Fibroblast of lung (primary cell): ENCODE results near the gene C15orf39.

ENCODE experiments used
- EZH2 ChIP-seq: IDR thresholded peaks from 2 replicates; pipeline ENCODE4 v1.5.1; 2012; ENCODE audit warnings: low read length, control low read depth, mild to moderate bottlenecking; ENCODE audit errors: missing control alignments
- TF ChIP-seq, protein P1 (sequence below), 2 donors: IDR thresholded peaks in 1 of 2; conservative IDR thresholded peaks in 1 of 2; 1 replicate in 1 of 2; 2 replicates in 1 of 2; pipeline ENCODE4 v1.5.1; 2011 to 2012; ENCODE audit warnings: low read length in 2 of 2, control low read depth in 1 of 2, inconsistent platforms in 1 of 2, low read depth in 1 of 2, mild to moderate bottlenecking in 1 of 2

- TF ChIP-seq, protein P1, sequence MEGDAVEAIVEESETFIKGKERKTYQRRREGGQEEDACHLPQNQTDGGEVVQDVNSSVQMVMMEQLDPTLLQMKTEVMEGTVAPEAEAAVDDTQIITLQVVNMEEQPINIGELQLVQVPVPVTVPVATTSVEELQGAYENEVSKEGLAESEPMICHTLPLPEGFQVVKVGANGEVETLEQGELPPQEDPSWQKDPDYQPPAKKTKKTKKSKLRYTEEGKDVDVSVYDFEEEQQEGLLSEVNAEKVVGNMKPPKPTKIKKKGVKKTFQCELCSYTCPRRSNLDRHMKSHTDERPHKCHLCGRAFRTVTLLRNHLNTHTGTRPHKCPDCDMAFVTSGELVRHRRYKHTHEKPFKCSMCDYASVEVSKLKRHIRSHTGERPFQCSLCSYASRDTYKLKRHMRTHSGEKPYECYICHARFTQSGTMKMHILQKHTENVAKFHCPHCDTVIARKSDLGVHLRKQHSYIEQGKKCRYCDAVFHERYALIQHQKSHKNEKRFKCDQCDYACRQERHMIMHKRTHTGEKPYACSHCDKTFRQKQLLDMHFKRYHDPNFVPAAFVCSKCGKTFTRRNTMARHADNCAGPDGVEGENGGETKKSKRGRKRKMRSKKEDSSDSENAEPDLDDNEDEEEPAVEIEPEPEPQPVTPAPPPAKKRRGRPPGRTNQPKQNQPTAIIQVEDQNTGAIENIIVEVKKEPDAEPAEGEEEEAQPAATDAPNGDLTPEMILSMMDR (conservative IDR thresholded peaks at IDR 0.05 in 1 of 2, IDR thresholded peaks at IDR 0.05 in 1 of 2; ENCODE audit: low read depth in 1 of 2, low read length in 2 of 2) = no peak
- TF ChIP-seq EZH2 = no peak
Observed at GRCh38 chr15:75176396-75176761, 25.3 kb upstream of the C15orf39 start.
